T-helper 22 cell (primary cell): ENCODE data around the gene MROH9.

Experiments
- DNase-seq: peaks from one replicate; pipeline ENCODE4 v3.0.0-alpha.2; 2020; ENCODE audit warnings: low read depth

The MROH9 gene

GRCh38 chr1:171084091-171084490, 148.8 kb downstream of the MROH9 start:
- no peak for DNase-seq

GRCh38 chr1:171084870-171085269, 149.5 kb downstream of the MROH9 start:
- no peak for DNase-seq

DNA sequence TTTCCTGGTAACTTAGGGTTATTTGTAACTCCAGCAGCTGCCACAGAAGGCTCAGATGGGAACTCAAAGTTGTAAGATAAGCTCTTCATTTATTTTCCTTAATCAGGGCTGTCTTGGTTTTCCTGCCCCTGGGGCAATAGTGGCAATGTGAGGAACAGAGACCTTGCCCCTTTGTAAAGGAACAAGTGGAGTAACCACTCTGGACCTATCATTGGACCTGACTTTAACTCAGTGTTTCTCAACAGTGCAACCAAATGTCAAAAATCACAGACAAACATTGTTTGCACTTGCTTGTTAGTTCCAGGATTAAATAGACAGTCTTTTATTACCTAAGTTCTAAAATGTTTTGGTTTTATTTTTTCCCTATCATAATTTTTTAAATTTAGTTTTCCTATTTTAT, 152.6 kb downstream of the MROH9 start:
- no peak for DNase-seq

DNA sequence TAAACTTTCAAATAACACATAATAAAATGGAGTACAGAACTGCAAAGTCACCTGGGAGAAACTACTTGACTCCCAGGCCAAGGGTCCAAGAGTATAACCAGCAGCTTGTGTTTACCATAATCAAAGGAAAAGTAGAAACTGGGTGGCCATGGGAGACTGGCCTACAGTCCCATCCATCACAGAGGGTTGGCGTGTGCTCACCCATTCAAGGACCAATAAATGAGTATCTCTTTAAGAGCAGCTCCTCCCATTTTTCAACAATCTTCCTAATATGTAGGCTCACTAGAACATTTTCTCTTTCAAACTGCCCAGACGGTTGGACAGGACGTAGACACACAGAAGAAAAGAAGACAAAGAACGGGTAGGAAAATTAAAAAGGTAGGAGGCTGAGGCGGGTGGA, 155.3 kb downstream of the MROH9 start, which contains the start of gene FMO3:
Gene FMO3, plus strand, starts transcription at position 302 of the 400 bp plus-strand sequence. CDS start 1,754 bp downstream, outside the sequence.
- DNase-seq = no peak

GRCh38 chr1:171103862-171104261, 168.5 kb downstream of the MROH9 start:
- DNase-seq = no peak

DNA sequence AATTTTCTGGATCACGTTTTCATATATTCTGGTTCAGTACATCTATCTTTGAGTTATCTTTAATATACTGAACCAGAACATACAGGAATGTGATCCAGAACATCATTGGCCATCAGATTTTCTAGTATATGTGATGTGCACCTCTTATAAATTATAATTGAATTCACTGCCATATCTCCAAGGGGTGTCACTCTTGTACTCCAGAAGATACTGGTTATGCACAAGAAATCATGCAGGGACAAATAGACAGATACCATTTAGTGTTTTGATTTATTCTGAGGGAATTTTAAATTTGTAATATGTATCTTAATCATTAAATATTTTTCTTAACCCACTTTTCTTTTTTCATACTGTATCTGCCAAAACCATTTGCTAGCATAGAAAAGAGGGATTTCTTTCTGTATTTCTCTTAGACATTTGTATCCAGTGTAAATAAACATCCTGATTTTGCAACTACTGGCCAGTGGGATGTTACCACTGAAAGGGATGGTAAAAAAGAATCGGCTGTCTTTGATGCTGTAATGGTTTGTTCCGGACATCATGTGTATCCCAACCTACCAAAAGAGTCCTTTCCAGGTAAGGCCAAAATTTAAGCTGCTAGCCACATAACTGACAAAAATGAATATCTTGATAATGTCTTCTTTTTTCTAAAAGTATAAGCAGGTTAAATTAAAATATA, 172.1 kb downstream of the MROH9 start:
- DNase-seq = no peak

DNA sequence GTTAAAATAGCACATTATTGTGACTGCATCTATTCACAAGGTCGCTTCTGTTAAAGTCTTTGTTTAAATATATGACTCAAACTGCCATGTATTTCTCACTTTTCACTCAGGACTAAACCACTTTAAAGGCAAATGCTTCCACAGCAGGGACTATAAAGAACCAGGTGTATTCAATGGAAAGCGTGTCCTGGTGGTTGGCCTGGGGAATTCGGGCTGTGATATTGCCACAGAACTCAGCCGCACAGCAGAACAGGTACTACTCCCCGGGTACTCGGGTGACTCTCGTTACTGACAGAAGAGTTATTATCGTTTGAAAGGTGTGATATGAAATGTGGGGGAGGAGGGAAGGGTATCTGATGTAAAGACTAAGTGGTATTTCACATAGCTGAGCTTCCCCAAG, 172.6 kb downstream of the MROH9 start:
- DNase-seq = no peak

DNA sequence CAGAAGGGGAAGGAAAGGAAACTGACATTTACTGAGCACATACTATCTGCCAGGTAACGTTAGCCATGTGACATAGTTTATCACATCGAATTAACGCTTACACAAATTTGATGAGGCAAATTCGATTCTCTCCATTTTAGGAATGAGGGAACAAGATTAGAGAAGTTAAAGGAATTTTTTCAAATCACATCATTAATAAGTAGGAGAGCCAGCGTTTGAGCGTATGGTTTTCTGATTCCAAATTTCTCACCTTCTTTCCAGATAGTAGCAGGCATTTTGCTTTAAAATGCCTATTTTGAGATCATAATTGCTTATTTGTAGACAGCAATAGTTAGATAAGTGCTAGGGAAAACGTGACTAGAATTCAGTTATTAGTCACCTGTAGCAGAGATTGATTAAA, 174.6 kb downstream of the MROH9 start:
- DNase-seq = no peak

GRCh38 chr1:171110621-171111326, 175.4 kb downstream of the MROH9 start:
- no peak for DNase-seq

- no peak for DNase-seq
Observed at GRCh38 chr1:171112119-171112518, 176.8 kb downstream of the MROH9 start.

DNA sequence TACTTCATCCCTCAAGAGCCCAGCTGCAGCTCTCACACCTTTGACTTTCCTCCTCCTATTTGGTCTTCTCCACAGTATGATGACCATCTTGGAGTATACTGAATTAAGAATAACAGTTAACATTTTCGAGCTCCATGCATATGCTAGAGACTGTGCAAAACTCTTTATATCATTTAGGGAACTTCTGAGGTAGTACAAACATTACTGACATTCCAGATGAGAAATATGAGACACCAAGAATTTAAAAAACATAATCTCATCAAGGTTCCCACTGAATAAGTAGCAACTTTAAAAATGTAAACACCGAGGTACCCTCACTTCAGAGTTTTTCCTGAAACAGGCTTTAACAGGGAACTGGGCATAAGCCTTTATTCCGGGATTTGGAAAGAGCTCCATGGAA, 178.0 kb downstream of the MROH9 start:
- DNase-seq = no peak
